GM10248 (cell line): Measurements from ENCODE around the gene ABCA13.

ENCODE experiments used
- CTCF ChIA-PET: fragments of 300-600 bp; sonication (Branson Sonifier 250); formaldehyde crosslinking; extraction: SDS; loops from one replicate; lab custom pipeline; 2021; ENCODE audit warnings: antibody characterized with exemption; lab: Yijun Ruan, JAX
- POLR2A ChIA-PET: fragments of 350-650 bp; sonication (Branson Sonifier 250); formaldehyde crosslinking; extraction: SDS; loops from one replicate; lab custom pipeline; 2020; ENCODE audit warnings: antibody characterized with exemption; lab: Yijun Ruan, JAX
- DNase-seq: peaks from one replicate; pipeline ENCODE4 v3.0.0; 2012; ENCODE audit errors: extremely low spot score
- CTCF ChIP-seq: IDR thresholded peaks from 2 replicates; pipeline ENCODE4 v1.5.1; 2012; ENCODE audit warnings: mild to moderate bottlenecking, low read depth; ENCODE audit errors: extremely low read depth, missing control alignments, control extremely low read depth

Gene ABCA13

GRCh38 chr7:48637382-48637781 lies 466.1 kb downstream of the ABCA13 start:
- TF ChIP-seq CTCF = no peak
- DNase-seq = no peak
- ChIA-PET POLR2A (no interaction called here), CTCF (interaction anchor here (1.7 to 1.9 kb wide), 2 partner anchors 8 to 10 kb away, joined by 5 to 6 read pairs; no protein-coding TSS in a partner anchor)

GRCh38 chr7:48638041-48638440 lies 466.8 kb downstream of the ABCA13 start:
- DNase-seq = no peak
- no peak for TF ChIP-seq CTCF
- POLR2A ChIA-PET = no interaction called here
- CTCF ChIA-PET = interaction anchor here (1.3 to 1.9 kb wide), 3 partner anchors 9 to 11 kb away, joined by 3 to 6 read pairs (median 4); no protein-coding TSS in a partner anchor

GRCh38 chr7:48643431-48644013 lies 472.3 kb downstream of the ABCA13 start:
- DNase-seq = no peak
- ChIA-PET POLR2A (no interaction called here), CTCF (no interaction called here)
- no peak for TF ChIP-seq CTCF

GRCh38 chr7:48658138-48658537 lies 486.9 kb downstream of the ABCA13 start:
- CTCF ChIA-PET = no interaction called here
- POLR2A ChIA-PET = no interaction called here

GRCh38 chr7:48660306-48660870 lies 489.1 kb downstream of the ABCA13 start:
- no peak for DNase-seq
- no peak for TF ChIP-seq CTCF
- POLR2A ChIA-PET = no interaction called here
- CTCF ChIA-PET = no interaction called here

More at GRCh38 chr7:48658138-48658537, 486.9 kb downstream of the ABCA13 start:
- DNase-seq = no peak
- TF ChIP-seq CTCF = no peak

- CTCF ChIA-PET = interaction anchor here (1.6 kb wide), 1 partner anchor 13 kb away, joined by 3 read pairs; no protein-coding TSS in a partner anchor
- POLR2A ChIA-PET = no interaction called here
- no peak for TF ChIP-seq CTCF
- DNase-seq = no peak
Observed at GRCh38 chr7:48664241-48664640, 493.0 kb downstream of the ABCA13 start.
